Right lung (tissue), 10 donors: ENCODE measurements around the gene GALK1. TPM values are rescaled to one million over a fixed set of nuclear protein-coding genes. Genes with fewer than 3 reads are reported as not detected.
"Not testable (repeated sequence)": the region's sequence is repeated elsewhere in the genome, so short reads cannot be mapped to it uniquely, and the experiment has no call there.

Experiments
- DNase-seq, 2 donors: peaks; one replicate each; pipeline ENCODE4 v3.0.0-alpha.2; 2013
- long read RNA-seq, 8 donors: transcript quantifications; one replicate each; lab custom pipeline, GENCODE V29; 2026
- polyA plus RNA-seq, 5 donors: library from polyadenylated mRNA; unstranded; fragments of 120-200 nt; gene quantifications; one replicate each; pipeline versions ENCODE4 v1.2.1 to v1.2.3, GENCODE V29; 2013; ENCODE audit warnings: inconsistent platforms in 1 of 5, low replicate concordance in 1 of 5; ENCODE audit not compliant: insufficient read length in 5 of 5, insufficient read depth in 1 of 5

The GALK1 gene
- 10 to 100 TPM in 4 of 5 donors, 1 to 10 TPM in 1; 9.3 to 24.7 (median 13.9) TPM for polyA plus RNA-seq
- long read RNA-seq, donor 1, transcript GALK1-205 (8 exons, 1,866 nt), result major isoform, 12 of 15 reads
- long read RNA-seq, donor 1, partial matches to known transcripts, result 0 of 15 reads
- long read RNA-seq, donor 1, other reads (novel, unspliced or antisense), result 0 of 15 reads
- long read RNA-seq, donor 2, transcript GALK1-205 (8 exons, 1,866 nt), result major isoform, 5 of 5 reads
- long read RNA-seq, donor 2, partial matches to known transcripts, result 0 of 5 reads
- long read RNA-seq, donor 2, other reads (novel, unspliced or antisense), result 0 of 5 reads
- long read RNA-seq, donor 3, transcript GALK1-205 (8 exons, 1,866 nt), result major isoform, 10 of 11 reads
- long read RNA-seq, donor 3, partial matches to known transcripts, result 0 of 11 reads
- long read RNA-seq, donor 3, other reads (novel, unspliced or antisense), result 0 of 11 reads
- long read RNA-seq, donor 4, transcript GALK1-205 (8 exons, 1,866 nt), result major isoform, 6 of 12 reads
- long read RNA-seq, donor 4, partial matches to known transcripts, result 5 of 12 reads
- long read RNA-seq, donor 4, other reads (novel, unspliced or antisense), result 0 of 12 reads
- long read RNA-seq, donor 5, transcript GALK1-205 (8 exons, 1,866 nt), result major isoform, 5 of 8 reads
- long read RNA-seq, donor 5, partial matches to known transcripts, result 0 of 8 reads
- long read RNA-seq, donor 5, other reads (novel, unspliced or antisense), result 0 of 8 reads
- long read RNA-seq, donor 6, transcript GALK1-205 (8 exons, 1,866 nt), result major isoform, 7 of 9 reads
- long read RNA-seq, donor 6, partial matches to known transcripts, result 0 of 9 reads
- long read RNA-seq, donor 6, other reads (novel, unspliced or antisense), result 0 of 9 reads
- long read RNA-seq, donor 7, transcript GALK1-205 (8 exons, 1,866 nt), result major isoform, 9 of 9 reads
- long read RNA-seq, donor 7, partial matches to known transcripts, result 0 of 9 reads
- long read RNA-seq, donor 7, other reads (novel, unspliced or antisense), result 0 of 9 reads
- long read RNA-seq, donor 8, partial matches to known transcripts, result 0 of 5 reads
- long read RNA-seq, donor 8, other reads (novel, unspliced or antisense), result 0 of 5 reads

- peak; percentile 59 to 71 for DNase-seq
These were observed at the start of gene GALK1 for GRCh38 chr17:75764711-75765421. Gene GALK1 (minus strand): TSS chr17:75765192. CDS start chr17:75765136, 56 bp downstream.

GRCh38 chr17:75814021-75814395 is 49.0 kb upstream of the GALK1 start:
- no peak for DNase-seq

- no peak for DNase-seq
These were observed 48.4 kb upstream of the GALK1 start for GRCh38 chr17:75813081-75814020.

DNA sequence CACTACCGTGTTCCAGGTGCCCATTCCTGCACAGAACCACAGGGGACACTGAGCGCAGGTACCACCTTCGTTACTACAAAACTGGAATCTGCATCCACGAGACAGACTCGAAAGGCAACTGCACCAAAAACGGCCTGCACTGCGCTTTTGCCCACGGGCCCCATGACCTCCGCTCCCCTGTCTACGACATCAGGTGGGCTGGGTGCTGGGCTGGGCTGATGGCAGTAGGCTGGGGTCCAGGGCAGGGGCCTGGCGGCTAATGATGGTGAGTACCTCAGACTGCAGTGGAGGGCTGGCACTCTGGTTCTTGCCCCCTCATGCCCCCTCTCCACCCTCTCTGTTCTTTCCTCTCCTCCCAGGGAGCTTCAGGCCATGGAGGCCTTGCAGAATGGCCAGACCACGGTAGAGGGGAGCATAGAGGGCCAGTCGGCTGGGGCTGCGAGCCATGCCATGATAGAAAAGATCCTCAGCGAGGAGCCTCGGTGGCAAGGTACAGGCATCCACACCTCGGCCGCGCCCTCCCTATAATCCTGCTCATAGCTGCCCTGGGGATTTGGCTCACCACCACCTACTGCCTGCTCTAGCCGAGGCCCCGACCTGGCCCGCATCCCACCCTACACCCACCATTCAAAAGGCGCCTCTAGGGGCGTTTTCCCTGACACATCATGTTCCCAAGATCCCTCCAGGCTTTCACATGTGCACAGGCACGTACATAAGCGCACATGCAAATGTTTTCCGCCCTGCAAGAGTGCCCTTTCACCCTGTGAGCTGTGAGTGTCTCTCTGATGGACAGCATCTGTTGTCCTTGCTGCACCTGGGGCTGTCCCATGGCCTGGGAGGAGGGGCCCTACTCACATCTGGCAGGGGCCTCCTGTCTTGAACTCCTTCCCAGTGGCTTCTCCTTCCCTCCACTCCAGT is 47.4 kb upstream of the GALK1 start:
- no peak for DNase-seq

DNA sequence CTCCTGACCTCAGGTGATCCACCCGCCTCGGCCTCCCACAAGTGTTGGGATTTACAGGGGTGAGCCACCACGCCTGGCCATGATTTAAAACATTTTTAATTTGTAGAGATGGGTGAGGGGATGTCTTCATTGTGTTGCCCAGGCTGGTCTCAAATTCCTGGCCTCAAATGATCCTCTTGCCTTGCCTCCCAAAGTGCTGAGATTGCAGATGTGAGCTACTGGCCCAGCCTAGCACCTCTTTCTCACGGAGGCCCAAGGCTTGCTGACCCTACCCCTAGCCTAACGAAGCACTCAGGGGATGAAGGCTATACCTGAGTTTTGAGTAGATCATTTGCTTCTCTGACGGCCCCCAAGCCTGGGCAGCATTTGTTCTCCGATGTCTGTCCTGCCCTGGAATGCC is 46.2 kb upstream of the GALK1 start:
- no peak for DNase-seq

GRCh38 chr17:75810756-75811155 is 45.8 kb upstream of the GALK1 start:
- not testable (repeated sequence) for DNase-seq

GRCh38 chr17:75810216-75810615 is 45.2 kb upstream of the GALK1 start:
- DNase-seq, result no peak

DNA sequence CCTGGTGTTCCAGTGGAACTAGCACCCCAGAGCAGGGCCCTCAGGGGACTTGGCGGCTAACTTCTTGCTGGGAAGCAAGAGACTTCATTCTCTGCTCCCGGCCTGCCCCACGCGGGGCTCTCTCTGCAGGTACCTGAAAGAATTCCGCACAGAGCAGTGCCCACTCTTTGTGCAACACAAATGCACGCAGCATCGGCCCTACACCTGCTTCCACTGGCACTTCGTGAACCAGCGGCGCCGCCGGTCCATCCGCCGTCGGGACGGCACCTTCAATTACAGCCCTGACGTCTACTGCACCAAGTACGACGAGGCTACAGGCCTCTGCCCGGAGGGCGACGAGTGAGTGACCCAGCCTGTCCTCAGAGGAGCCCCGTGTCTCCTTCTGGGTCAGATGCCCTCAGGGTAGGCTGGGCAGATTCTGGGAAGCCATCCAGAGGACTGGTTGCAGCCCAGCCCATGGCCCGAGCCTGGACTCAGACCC is 44.7 kb upstream of the GALK1 start:
- DNase-seq, result no peak

GRCh38 chr17:75808905-75809621 is 44.1 kb upstream of the GALK1 start:
- DNase-seq, result no peak

DNA sequence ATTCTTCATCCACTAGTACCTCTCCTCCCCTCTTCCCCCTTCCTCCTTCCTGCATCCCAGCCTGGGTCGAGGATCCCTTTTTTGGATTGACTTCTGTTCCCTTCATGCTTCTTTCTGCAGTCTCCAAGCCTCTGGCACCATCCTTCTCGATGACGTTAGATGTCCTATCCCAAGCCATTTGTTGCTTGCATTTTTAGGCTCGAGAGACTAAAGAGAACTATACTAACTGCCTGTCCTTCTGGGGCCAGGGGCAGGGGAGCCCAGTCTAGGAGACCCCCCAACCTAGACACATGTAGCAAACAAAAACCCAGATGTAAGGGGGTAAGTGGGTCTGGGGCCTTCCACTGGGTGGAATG is 43.5 kb upstream of the GALK1 start:
- no peak for DNase-seq

GRCh38 chr17:75807861-75808260 is 42.9 kb upstream of the GALK1 start:
- no peak for DNase-seq

DNA sequence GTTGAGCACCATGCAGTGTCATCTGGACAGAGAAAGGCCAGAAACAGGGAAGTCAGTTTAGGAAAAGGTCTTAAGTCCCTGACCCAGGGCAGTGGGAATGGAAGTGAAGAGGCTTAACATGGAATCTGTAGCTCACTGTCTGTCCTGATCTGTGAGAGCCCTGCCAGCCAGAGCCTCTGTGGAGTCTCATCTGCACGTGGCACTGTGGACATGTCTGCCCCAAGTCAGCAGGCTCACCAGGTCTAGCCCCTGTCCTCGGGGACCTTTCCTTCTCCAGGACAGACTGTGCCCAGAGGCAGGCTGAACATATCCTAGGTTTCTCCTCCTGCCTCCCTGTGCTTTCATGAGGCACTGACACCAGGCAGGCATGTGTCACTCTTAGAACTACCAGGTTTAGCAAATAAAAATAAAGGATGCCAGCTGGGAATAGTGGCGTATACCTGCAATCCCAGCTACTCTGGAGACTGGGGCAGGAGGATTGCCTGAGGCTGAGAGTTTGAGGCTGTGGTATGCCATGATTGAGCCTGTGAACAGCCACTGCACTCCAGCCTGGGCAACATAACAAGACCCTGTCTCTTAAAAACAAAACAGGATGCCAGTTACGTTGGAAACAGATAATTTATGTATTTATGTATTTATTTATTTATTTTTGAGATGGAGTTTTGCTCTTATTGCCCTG is 42.0 kb upstream of the GALK1 start:
- DNase-seq, result no peak

GRCh38 chr17:75803883-75804282 is 38.9 kb upstream of the GALK1 start:
- DNase-seq, result no peak

GRCh38 chr17:75799402-75799801 is 34.4 kb upstream of the GALK1 start:
- no peak for DNase-seq

DNA sequence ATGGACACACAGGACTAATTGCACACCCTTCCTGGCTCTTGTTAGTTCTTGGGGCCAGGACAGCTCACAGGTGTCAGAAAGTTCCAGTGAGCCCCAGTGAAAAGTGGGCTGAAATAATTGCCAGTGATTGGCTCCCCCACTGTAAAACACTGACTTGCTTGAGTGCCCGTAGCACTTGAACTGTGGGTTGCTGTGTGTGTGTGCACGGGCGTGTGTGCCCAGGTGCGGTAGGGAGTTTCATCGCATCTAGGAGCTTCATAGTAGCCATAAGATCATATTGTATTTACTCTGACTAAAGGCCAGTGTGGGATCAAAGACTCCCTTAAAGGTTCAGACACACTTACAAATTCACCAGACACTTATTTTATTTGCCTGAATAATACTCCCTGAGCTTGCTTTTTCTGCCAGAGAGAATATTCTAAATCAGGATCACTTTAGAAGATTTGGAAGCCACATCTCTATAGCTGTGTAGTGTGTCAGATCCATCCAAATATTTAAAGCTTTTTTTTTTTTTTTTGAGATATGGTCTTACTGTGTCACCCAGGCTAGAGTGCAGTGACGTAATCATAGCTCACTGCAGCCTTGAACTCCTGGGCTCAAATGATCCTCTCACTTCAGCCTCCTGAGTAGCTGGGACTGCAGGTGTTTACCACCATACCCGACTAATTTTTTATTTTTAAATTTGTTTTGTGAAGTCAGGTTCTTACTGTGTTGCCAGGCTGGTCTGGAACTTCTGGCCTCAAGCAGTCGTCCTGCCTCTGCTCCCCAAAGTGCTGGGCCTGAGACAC is 31.0 kb upstream of the GALK1 start:
- no peak for DNase-seq

GRCh38 chr17:75793460-75793859 is 28.5 kb upstream of the GALK1 start:
- no peak for DNase-seq

- DNase-seq, result peak; percentile 64 to 80
These were observed 26.3 kb upstream of the GALK1 start for GRCh38 chr17:75791254-75791653.
